Lower lobe of right lung (tissue), 2 donors: Measurements from ENCODE around the gene CEP135. TPM values are rescaled to one million over a fixed set of nuclear protein-coding genes. Genes with fewer than 3 reads are reported as not detected.
"Not testable (repeated sequence)": the region's sequence is repeated elsewhere in the genome, so short reads cannot be mapped to it uniquely, and the experiment has no call there.

Source experiments
- ATAC-seq, 2 donors: fragments of 200-7000 bp; cut with Tn5 transposase; one replicate each; pipeline ENCODE4 v1.9.1; 2020 to 2022; ENCODE audit warnings: mild to moderate bottlenecking in 2 of 2, moderate library complexity in 2 of 2
- DNase-seq: peaks from one replicate; pipeline ENCODE4 v3.0.0-alpha.2; 2020
- H3K27ac ChIP-seq: fragments of 200-600 bp; one replicate; pipeline ENCODE4 v1.8.0; 2022
- H3K27me3 ChIP-seq: fragments of 200-600 bp; one replicate; pipeline ENCODE4 v1.8.0; 2022; ENCODE audit warnings: low read depth
- H3K36me3 ChIP-seq: fragments of 200-600 bp; one replicate; pipeline ENCODE4 v1.8.0; 2022; ENCODE audit warnings: mild to moderate bottlenecking
- H3K4me1 ChIP-seq: fragments of 200-600 bp; one replicate; pipeline ENCODE4 v1.8.0; 2022
- H3K4me3 ChIP-seq: fragments of 200-600 bp; one replicate; pipeline ENCODE4 v1.8.0; 2022; ENCODE audit warnings: mild to moderate bottlenecking
- H3K9me3 ChIP-seq: fragments of 200-600 bp; one replicate; pipeline ENCODE4 v1.8.0; 2022
- intact Hi-C: fragments of 100-400 bp; cut with DNase I; formaldehyde crosslinking; loops from one replicate; pipeline ENCODE4 v1.11.0; 2022
- total RNA-seq: library from RNA; stranded (reverse); fragmentation: NEBNext Ultra II Directional; extraction: Animal tissue kit (Norgen Biotek cat#: 25700); gene quantifications from one replicate; pipeline ENCODE4 v1.2.1, GENCODE V29; 2021
- TF ChIP-seq, protein P1 (sequence below): fragments of 200-600 bp; IDR thresholded peaks from one replicate; pipeline ENCODE4 v1.8.0; 2022; ENCODE audit warnings: antibody characterized with exemption, mild to moderate bottlenecking
- donor health status: DM: no; HTN: yes; CAD: no; lungs with severe emphysema.

The CEP135 gene
- total RNA-seq, 1 donor from 2014 or later: 8.2 TPM

DNA sequence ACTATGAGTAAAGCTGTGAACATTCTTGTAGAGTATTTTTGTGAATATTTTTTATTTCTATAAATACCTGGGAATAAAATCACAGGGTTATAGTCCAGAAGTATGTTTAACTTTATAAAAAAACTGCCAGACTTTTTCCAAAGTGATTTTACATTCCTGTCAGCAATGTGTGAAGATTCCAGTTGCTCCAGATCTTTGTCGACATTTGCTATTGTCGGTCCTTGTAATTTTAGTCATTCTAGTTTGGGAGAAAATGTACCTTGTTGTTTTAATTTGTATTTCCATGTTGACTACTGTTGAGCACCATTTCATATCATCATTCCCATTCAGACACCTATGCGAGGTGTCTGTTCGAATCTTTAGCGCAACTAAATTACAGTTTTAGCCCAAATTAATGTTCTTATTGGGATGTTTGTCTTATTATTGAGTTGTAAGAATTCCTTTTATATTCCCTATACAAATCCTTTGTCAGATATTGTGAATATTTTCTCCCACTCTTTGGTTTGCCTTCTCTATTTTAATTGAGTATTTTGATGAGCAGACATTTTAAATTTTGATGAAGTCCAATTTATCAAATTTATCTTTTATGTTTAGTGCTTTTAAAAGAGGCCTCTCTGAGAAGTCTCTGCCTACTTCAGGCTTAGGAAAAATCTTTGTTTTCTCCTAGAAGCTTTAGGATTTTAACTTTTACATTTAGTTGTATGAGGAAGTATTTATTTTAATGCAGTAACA is 2.6 kb downstream of the CEP135 start:
- Histone ChIP-seq H3K27ac (no peak overlapping the region), H3K4me3 (no peak overlapping the region), H3K9me3 (no peaks in the 10 kb centered on the region), H3K36me3 (peaks cover 33% of the 10 kb centered on the region), H3K27me3 (no peaks in the 10 kb centered on the region), H3K4me1 (peaks cover 25% of the 10 kb centered on the region)
- TF ChIP-seq, protein P1, sequence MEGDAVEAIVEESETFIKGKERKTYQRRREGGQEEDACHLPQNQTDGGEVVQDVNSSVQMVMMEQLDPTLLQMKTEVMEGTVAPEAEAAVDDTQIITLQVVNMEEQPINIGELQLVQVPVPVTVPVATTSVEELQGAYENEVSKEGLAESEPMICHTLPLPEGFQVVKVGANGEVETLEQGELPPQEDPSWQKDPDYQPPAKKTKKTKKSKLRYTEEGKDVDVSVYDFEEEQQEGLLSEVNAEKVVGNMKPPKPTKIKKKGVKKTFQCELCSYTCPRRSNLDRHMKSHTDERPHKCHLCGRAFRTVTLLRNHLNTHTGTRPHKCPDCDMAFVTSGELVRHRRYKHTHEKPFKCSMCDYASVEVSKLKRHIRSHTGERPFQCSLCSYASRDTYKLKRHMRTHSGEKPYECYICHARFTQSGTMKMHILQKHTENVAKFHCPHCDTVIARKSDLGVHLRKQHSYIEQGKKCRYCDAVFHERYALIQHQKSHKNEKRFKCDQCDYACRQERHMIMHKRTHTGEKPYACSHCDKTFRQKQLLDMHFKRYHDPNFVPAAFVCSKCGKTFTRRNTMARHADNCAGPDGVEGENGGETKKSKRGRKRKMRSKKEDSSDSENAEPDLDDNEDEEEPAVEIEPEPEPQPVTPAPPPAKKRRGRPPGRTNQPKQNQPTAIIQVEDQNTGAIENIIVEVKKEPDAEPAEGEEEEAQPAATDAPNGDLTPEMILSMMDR: no peak
- ATAC-seq (no peak), DNase-seq (no peak)
- intact Hi-C loops: no loop called here

DNA sequence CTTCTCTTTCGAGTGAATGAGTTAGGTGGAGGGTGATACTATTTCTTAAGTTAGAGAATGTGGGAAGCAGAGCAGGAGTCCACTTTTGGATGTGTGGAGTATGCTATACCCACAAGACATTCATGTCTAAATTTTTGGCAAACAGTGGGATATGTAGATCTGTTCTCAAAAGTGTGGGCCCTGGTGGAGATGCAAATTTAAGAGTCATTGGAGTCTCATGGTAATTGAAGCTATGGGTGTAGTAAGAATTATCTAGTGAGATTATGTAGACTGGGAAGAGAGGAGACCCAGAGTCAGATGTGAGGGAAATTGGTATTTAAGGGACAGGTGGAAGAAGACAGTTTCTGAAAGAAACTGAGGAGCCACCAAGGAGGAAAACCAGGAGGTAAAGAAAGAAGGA is 7.0 kb downstream of the CEP135 start:
- intact Hi-C loops: no loop called here
- Histone ChIP-seq H3K4me3 (no peak overlapping the region), H3K9me3 (no peaks in the 10 kb centered on the region), H3K36me3 (peaks cover 72% of the 10 kb centered on the region), H3K27me3 (no peaks in the 10 kb centered on the region), H3K27ac (no peak overlapping the region), H3K4me1 (no peaks in the 10 kb centered on the region)
- TF ChIP-seq, protein P1: no peak
- no peak for ATAC-seq
- no peak for DNase-seq

DNA sequence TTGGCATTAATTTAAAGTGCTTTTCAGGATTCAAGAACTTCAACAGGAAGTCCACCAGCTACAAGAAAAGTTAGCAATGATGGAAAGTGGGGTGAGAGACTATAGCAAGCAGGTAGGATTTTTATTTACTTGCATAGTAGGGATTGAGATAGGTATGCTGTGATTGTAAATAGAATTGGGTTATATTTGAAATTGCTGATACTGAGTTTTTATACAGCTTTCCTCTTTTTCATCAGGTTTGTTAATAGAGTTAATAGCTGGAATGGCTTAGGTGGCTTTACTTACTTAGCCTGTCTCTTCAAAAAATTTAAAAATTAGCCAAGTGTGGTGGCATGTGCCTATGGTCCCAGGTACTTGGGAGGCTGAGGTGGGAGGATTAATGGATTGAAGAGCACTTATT is 10.9 kb downstream of the CEP135 start:
- intact Hi-C loops: no loop called here

DNA sequence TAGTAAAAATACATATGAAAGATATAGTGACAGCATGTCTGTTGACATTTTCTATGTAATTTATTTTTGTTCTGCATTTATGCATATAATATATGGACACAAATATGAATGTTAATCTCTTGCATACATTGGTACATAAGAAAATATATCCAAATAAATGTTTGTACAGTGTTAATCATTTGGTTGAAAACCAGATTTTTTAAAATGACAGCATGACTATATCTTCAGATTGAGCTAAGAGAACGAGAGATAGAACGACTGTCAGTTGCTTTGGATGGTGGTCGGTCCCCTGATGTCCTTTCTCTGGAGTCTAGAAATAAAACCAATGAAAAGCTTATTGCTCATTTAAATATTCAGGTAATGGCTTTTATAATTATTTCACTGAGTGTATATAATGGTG is 15.3 kb downstream of the CEP135 start:
- TF ChIP-seq, protein P1: no peak
- H3K9me3 ChIP-seq: no peaks in the 10 kb centered on the region
- H3K36me3 ChIP-seq: peaks cover 41% of the 10 kb centered on the region
- DNase-seq: no peak
- H3K4me3 ChIP-seq: no peak overlapping the region
- no peaks in the 10 kb centered on the region for H3K4me1 ChIP-seq
- intact Hi-C loops: no loop called here
- no peak overlapping the region for H3K27ac ChIP-seq
- no peaks in the 10 kb centered on the region for H3K27me3 ChIP-seq
- no peak for ATAC-seq

More for the DNA sequence above, 10.9 kb downstream of the CEP135 start:
- TF ChIP-seq, protein P1: no peak
- H3K9me3 ChIP-seq: no peaks in the 10 kb centered on the region
- ATAC-seq: no peak
- no peaks in the 10 kb centered on the region for H3K27me3 ChIP-seq
- no peak overlapping the region for H3K4me3 ChIP-seq
- no peak overlapping the region for H3K27ac ChIP-seq
- no peaks in the 10 kb centered on the region for H3K4me1 ChIP-seq
- no peak for DNase-seq
- H3K36me3 ChIP-seq: peaks cover 65% of the 10 kb centered on the region

DNA sequence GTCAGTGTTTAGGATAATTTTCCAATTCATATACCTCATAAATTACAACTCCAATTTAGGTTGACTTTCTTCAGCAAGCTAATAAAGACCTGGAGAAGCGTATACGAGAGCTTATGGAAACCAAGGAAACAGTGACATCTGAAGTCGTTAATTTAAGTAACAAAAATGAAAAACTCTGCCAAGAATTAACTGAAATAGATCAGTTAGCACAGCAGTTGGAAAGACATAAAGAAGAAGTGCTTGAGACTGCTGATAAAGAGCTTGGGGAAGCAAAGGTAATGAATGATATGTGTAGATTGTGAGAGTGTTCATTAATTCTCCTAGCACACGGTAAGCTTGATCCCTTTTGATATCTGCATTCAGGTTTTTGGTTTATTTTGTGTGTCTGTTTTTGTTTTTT is 16.8 kb downstream of the CEP135 start:
- H3K4me1 ChIP-seq: no peaks in the 10 kb centered on the region
- no peak overlapping the region for H3K27ac ChIP-seq
- ATAC-seq: no peak
- H3K4me3 ChIP-seq: no peak overlapping the region
- intact Hi-C loops: no loop called here
- TF ChIP-seq, protein P1: no peak
- no peaks in the 10 kb centered on the region for H3K27me3 ChIP-seq
- no peaks in the 10 kb centered on the region for H3K9me3 ChIP-seq
- no peak for DNase-seq
- peaks cover 28% of the 10 kb centered on the region for H3K36me3 ChIP-seq

DNA sequence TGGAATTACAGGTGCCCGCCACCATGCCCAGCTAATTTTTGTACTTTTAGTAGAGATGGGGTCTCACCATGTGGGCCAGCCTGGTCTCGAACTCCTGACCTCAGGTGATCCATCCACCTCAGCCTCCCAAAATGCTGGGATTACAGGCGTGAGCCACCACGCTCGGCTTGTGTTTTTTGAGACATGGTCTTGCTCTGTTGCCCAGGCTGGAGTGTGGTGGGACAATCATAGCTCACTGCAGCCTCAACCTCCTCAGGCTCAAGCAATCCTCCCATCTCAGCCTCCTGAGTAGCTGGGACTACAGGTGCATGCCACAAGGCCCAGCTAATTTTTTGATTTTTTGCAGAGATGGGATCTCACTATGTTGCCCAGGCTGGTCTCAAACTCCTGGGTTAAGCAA is 17.6 kb downstream of the CEP135 start:
- H3K4me3 ChIP-seq: not testable (repeated sequence)

More for the DNA sequence above, 17.6 kb downstream of the CEP135 start:
- H3K36me3 ChIP-seq: peaks cover 25% of the 10 kb centered on the region
- H3K27ac ChIP-seq, H3K27me3 ChIP-seq, intact Hi-C loops, H3K9me3 ChIP-seq, DNase-seq, ATAC-seq, H3K4me1 ChIP-seq: not testable (repeated sequence)
